Effector memory CD4-positive, alpha-beta T cell (primary cell): Measurements from ENCODE around the gene BLID.

Experiments used
- DNase-seq, 3 donors: peaks; one replicate each; pipeline ENCODE4 v3.0.0-alpha.2; 2020
- H3K27ac ChIP-seq: 2 replicates; pipeline ENCODE4 v1.7.0; 2013; ENCODE audit warnings: mild to moderate bottlenecking, low read length, moderate library complexity; ENCODE audit not compliant: insufficient read depth, poor library complexity, severe bottlenecking
- H3K27me3 ChIP-seq: replicated peaks from 2 replicates; pipeline ENCODE4 v1.7.0; 2013; ENCODE audit warnings: mild to moderate bottlenecking, low read length; ENCODE audit not compliant: insufficient read depth, control insufficient read depth, poor library complexity, severe bottlenecking
- H3K36me3 ChIP-seq: 2 replicates; pipeline ENCODE4 v1.7.0; 2013; ENCODE audit warnings: mild to moderate bottlenecking, low read length, moderate library complexity; ENCODE audit not compliant: control insufficient read depth, insufficient read depth
- H3K4me1 ChIP-seq: 2 replicates; pipeline ENCODE4 v1.7.0; 2013; ENCODE audit warnings: low read length, mild to moderate bottlenecking; ENCODE audit not compliant: control insufficient read depth, insufficient read depth, poor library complexity, severe bottlenecking
- H3K4me3 ChIP-seq: 2 replicates; pipeline ENCODE4 v1.7.0; 2013; ENCODE audit warnings: low read length, low read depth, mild to moderate bottlenecking; ENCODE audit not compliant: insufficient read depth, poor library complexity, severe bottlenecking
- H3K9me3 ChIP-seq: 2 replicates; pipeline ENCODE4 v1.7.0; 2013; ENCODE audit warnings: mild to moderate bottlenecking, low read length, moderate library complexity; ENCODE audit not compliant: control insufficient read depth

The BLID gene

GRCh38 chr11:122140500-122140899 lies 24.5 kb upstream of the BLID start:
- no peaks in the 10 kb centered on the region for H3K27me3 ChIP-seq
- no peaks in the 10 kb centered on the region for H3K36me3 ChIP-seq
- DNase-seq = no peak
- H3K4me1 ChIP-seq = no peaks in the 10 kb centered on the region
- H3K9me3 ChIP-seq = no peaks in the 10 kb centered on the region
- no peak overlapping the region for H3K4me3 ChIP-seq
- no peak overlapping the region for H3K27ac ChIP-seq

DNA sequence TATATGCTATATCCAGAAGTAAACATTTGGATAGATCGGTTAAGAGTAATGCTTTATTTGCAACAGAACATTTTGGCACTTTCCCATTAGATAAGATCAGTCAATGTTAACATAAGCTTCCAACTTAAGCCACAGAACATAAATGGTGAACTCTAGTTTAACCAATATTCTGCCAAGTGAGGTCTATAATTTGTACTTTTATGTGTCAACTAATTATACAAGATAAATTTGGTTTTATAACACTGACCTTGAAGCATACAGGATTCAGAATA lies 23.5 kb upstream of the BLID start:
- no peak overlapping the region for H3K4me3 ChIP-seq
- no peak for DNase-seq
- no peak overlapping the region for H3K27ac ChIP-seq
- H3K36me3 ChIP-seq = no peaks in the 10 kb centered on the region
- H3K9me3 ChIP-seq = no peaks in the 10 kb centered on the region
- H3K27me3 ChIP-seq = no peaks in the 10 kb centered on the region
- no peaks in the 10 kb centered on the region for H3K4me1 ChIP-seq

DNA sequence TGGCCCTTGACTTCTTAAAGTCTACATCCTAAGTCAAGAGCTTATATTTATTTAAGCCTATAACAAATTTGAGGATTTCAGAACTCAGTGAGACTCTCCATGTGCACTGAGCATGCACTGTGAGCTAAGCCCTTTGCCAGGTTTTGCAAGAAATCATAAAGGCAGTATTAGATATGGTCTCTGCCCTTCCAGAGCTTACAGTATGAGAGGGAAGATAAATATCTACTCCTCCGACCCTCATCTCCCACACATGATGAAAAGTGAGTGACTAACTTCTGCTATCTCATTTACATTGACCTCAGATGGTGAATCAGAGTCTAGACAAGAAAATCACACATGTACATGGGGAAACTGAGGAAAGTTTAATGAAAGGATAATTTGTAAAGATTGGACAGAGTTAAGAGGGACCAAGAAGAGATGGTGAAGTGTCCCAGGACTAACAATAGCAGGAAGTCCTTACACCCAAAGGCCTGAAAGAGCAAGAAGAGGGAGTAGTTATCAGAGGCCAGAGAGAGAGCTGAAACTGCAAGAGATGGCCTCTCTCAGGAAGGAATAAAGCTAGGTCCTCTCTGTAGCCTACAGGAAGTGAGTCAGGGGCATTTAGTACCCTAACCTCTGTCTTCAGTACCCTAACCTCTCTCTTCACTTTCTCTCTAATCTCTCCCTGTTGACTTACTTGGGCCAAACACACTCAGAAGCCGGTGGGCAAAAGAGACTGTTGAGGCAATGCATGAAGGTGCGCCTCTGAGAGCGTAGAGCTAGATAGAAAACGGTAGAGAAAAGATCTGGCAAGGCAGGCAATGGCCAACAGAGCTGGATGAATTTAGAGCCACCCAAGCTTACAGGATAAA lies 23.0 kb upstream of the BLID start:
- no peak overlapping the region for H3K27ac ChIP-seq

DNA sequence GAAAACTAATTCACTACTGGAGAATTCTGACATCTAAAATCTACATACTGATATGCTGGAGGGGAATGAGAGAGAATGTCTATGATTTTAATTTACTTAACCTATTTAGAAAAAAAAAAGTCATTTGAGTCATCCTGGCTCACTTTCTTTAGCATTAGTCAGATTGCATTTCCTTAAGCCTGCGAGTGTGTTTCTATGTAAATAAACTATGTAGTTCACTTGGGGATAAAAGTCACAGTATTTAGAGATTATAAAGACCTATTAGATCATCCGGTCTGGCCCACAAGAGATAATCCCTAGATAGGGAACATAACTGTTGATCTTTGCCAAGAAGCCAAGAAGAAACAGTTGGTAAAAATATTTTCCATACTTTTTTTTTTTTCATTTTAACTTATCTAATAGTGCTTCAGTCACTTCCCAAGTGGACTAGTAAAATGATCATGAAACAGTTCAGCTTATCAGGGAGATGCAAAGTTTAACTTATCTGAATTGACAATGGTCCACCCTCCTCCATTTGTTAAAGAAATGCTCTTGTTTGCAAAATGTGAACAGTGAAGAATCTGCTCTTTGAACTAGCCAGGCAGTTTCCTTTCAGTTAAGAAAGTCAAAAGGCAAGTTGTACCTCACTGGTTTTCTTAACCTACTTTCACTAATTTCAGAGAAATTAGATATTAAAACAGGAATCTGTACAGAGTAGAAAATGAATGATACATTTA lies 21.2 kb upstream of the BLID start:
- H3K9me3 ChIP-seq = no peaks in the 10 kb centered on the region
- H3K36me3 ChIP-seq = no peaks in the 10 kb centered on the region
- H3K27me3 ChIP-seq = no peaks in the 10 kb centered on the region
- H3K27ac ChIP-seq = no peak overlapping the region
- no peaks in the 10 kb centered on the region for H3K4me1 ChIP-seq
- DNase-seq = no peak
- no peak overlapping the region for H3K4me3 ChIP-seq

More for the DNA sequence above, 23.0 kb upstream of the BLID start:
- Histone ChIP-seq H3K4me1 (no peaks in the 10 kb centered on the region), H3K4me3 (no peak overlapping the region), H3K36me3 (no peaks in the 10 kb centered on the region), H3K27me3 (no peaks in the 10 kb centered on the region), H3K9me3 (no peaks in the 10 kb centered on the region)
- DNase-seq = no peak

GRCh38 chr11:122131126-122131525 lies 15.1 kb upstream of the BLID start:
- Histone ChIP-seq H3K4me1 (no peaks in the 10 kb centered on the region), H3K27ac (no peak overlapping the region), H3K36me3 (no peaks in the 10 kb centered on the region), H3K4me3 (no peak overlapping the region), H3K27me3 (no peaks in the 10 kb centered on the region), H3K9me3 (no peaks in the 10 kb centered on the region)
- no peak for DNase-seq

DNA sequence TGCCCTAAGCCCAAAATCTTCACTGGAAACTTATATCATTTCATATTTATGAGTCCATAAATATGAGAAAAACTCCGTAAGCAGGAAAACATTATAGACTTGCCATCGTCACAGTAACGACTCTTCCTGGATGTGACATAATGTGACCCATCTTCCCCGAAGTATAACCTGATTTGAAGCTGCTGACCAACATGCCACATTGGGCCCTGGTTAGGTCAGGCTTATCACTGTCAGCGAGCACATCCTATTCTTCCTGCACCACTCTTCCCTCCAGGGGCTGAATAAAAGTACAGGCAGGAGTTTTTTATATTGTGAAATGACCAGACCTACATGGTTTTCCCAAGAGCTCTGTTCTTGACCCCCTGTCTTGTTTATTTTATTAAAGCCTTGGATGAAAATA lies 12.1 kb upstream of the BLID start:
- Histone ChIP-seq H3K27ac (no peak overlapping the region), H3K9me3 (no peaks in the 10 kb centered on the region), H3K4me1 (no peaks in the 10 kb centered on the region), H3K4me3 (no peak overlapping the region), H3K27me3 (no peaks in the 10 kb centered on the region), H3K36me3 (no peaks in the 10 kb centered on the region)
- DNase-seq = no peak

GRCh38 chr11:122127020-122127419 lies 11.0 kb upstream of the BLID start:
- H3K4me3 ChIP-seq = no peak overlapping the region
- no peaks in the 10 kb centered on the region for H3K9me3 ChIP-seq
- DNase-seq = no peak
- no peaks in the 10 kb centered on the region for H3K4me1 ChIP-seq
- H3K27me3 ChIP-seq = no peaks in the 10 kb centered on the region
- no peaks in the 10 kb centered on the region for H3K36me3 ChIP-seq
- no peak overlapping the region for H3K27ac ChIP-seq

DNA sequence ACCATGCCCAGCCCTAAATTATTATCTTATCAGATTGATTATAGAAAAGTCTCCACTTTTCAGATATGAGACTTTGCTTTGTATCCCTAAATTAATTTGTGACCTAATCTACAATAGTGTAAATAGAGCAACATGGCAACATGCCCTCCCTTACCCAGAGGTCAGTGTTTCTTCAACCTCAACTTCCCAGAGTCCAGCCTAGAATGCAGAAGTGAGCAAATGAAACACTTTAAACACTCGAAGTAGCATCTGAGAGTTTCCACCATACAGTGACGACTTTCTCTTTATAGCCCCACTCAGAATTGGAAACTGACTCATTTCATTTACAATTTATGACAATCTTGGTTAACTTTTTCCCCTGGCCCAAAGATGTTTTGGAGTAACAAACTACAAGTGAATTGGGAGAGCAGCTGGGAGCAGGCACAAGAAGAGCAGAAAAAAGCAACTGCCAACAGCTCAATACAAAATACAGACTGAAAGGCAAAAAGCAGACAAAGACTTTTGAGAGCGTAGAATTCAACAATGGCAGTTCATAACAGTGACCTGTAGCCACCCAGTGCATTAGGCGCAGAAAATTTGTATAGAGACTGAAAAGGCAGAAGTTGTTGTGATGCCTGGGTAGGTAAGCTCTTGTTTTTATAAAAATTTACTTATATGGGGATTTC lies 10.1 kb upstream of the BLID start:
- H3K27ac ChIP-seq = no peak overlapping the region
- H3K4me1 ChIP-seq = no peaks in the 10 kb centered on the region

GRCh38 chr11:122123263-122123929 lies 7.4 kb upstream of the BLID start:
- Histone ChIP-seq H3K9me3 (no peaks in the 10 kb centered on the region), H3K4me3 (no peak overlapping the region), H3K27me3 (no peaks in the 10 kb centered on the region), H3K4me1 (no peaks in the 10 kb centered on the region), H3K36me3 (no peaks in the 10 kb centered on the region), H3K27ac (no peak overlapping the region)
- DNase-seq = no peak

More for the DNA sequence above, 10.1 kb upstream of the BLID start:
- Histone ChIP-seq H3K4me3 (no peak overlapping the region), H3K36me3 (no peaks in the 10 kb centered on the region), H3K27me3 (no peaks in the 10 kb centered on the region), H3K9me3 (no peaks in the 10 kb centered on the region)
- no peak for DNase-seq
